H1 (cell line): ENCODE results near the gene GRIK2. TPM values are rescaled to one million over a fixed set of nuclear protein-coding genes. Genes with fewer than 3 reads are reported as not detected.

ENCODE experiments used
- CTCF ChIA-PET: fragments of 300-600 bp; sonication (Branson Sonifier 250); formaldehyde crosslinking; loops from one replicate; lab custom pipeline; 2021; ENCODE audit not compliant: partially characterized antibody; lab: Charles Lee
- POLR2A ChIA-PET: fragments of 300-600 bp; sonication (Branson Sonifier 250); formaldehyde crosslinking; loops from one replicate; lab custom pipeline; 2021; ENCODE audit warnings: inconsistent platforms; ENCODE audit not compliant: partially characterized antibody; lab: Charles Lee
- DNase-seq, 2 experiments: peaks; one replicate each; pipeline versions ENCODE4 v3.0.0 to v3.0.0-alpha.2; 2010 to 2022; ENCODE audit warnings: low spot score in 2 of 2, low read depth in 1 of 2, mixed read lengths in 1 of 2
- FAIRE-seq: peaks from 2 replicates; lab custom pipeline; 2011; peaks lifted over from hg19 to GRCh38; lab: Jason Lieb, UNC
- H2AFZ ChIP-seq: 2 replicates; pipeline ENCODE4 v1.8.1; 2012; ENCODE audit warnings: low read length, inconsistent platforms
- H2AK5ac ChIP-seq: 2 replicates; pipeline ENCODE4 v1.6.1; 2013; ENCODE audit warnings: low read depth, low read length
- H2BK120ac ChIP-seq: replicated peaks from 2 replicates; pipeline ENCODE3; 2013; ENCODE audit warnings: low read depth, low read length, inconsistent platforms
- H2BK12ac ChIP-seq: 2 replicates; pipeline ENCODE4 v1.6.1; 2013; ENCODE audit warnings: low read depth, low read length
- H2BK15ac ChIP-seq: 2 replicates; pipeline ENCODE4 v1.6.1; 2013; ENCODE audit warnings: low read length
- H2BK20ac ChIP-seq: 2 replicates; pipeline ENCODE4 v1.6.1; 2013; ENCODE audit warnings: low read length
- H2BK5ac ChIP-seq: 2 replicates; pipeline ENCODE4 v1.6.1; 2013; ENCODE audit warnings: low read depth, low read length
- H3K14ac ChIP-seq: 2 replicates; pipeline ENCODE4 v1.6.1; 2013; ENCODE audit warnings: inconsistent platforms; ENCODE audit not compliant: insufficient read length
- H3K18ac ChIP-seq: 2 replicates; pipeline ENCODE4 v1.6.1; 2013; ENCODE audit warnings: low read length; ENCODE audit errors: extremely low read depth
- H3K23ac ChIP-seq: 2 replicates; pipeline ENCODE4 v1.6.1; 2013; ENCODE audit warnings: inconsistent platforms; ENCODE audit not compliant: insufficient read length
- H3K23me2 ChIP-seq: 2 replicates; pipeline ENCODE4 v1.6.1; 2013; ENCODE audit warnings: low read depth, low read length
- H3K27ac ChIP-seq: 2 replicates; pipeline ENCODE4 v1.6.1; 2011; ENCODE audit warnings: low read depth, low read length, inconsistent platforms
- H3K27me3 ChIP-seq, 4 experiments: replicated peaks in 1 of 4; 1 replicate in 1 of 4; 2 replicates in 3 of 4; pipeline versions ENCODE4 v1.6.1 to v1.8.1; 2011 to 2013; ENCODE audit warnings: low read length in 3 of 4, mild to moderate bottlenecking in 3 of 4, inconsistent platforms in 2 of 4, mixed read lengths in 2 of 4, moderate library complexity in 1 of 4; ENCODE audit not compliant: control insufficient read depth in 3 of 4, insufficient read depth in 3 of 4; ENCODE audit errors: extremely low read depth in 1 of 4
- H3K36me3 ChIP-seq, 4 experiments: 2 replicates each; pipeline versions ENCODE4 v1.6.1 to v1.8.1; 2011 to 2013; ENCODE audit warnings: mild to moderate bottlenecking in 4 of 4, low read length in 3 of 4, moderate library complexity in 2 of 4, control low read depth in 1 of 4, inconsistent platforms in 1 of 4; ENCODE audit not compliant: insufficient read depth in 4 of 4, control insufficient read depth in 2 of 4
- H3K4ac ChIP-seq: replicated peaks from 2 replicates; pipeline ENCODE3; 2013; ENCODE audit warnings: low read length, low read depth, mixed read lengths, inconsistent platforms; ENCODE audit not compliant: insufficient read length
- H3K4me1 ChIP-seq, 4 experiments: replicated peaks in 1 of 4; 1 replicate in 1 of 4; 2 replicates in 3 of 4; pipeline versions ENCODE4 v1.6.1 to v1.8.1; 2011 to 2013; ENCODE audit warnings: low read length in 3 of 4, inconsistent platforms in 2 of 4, mixed read lengths in 1 of 4; ENCODE audit not compliant: insufficient read depth in 4 of 4, control insufficient read depth in 3 of 4
- H3K4me2 ChIP-seq, 2 experiments: 2 replicates each; pipeline versions ENCODE4 v1.6.1 to v1.8.1; 2011 to 2013; ENCODE audit warnings: low read depth in 2 of 2, low read length in 2 of 2, control low read depth in 1 of 2, inconsistent platforms in 1 of 2, mild to moderate bottlenecking in 1 of 2; ENCODE audit not compliant: insufficient read depth in 1 of 2
- H3K4me3 ChIP-seq, 4 experiments: fragments of 200-600, 300-600 bp in 1 of 4; sonication (generic), shearing (Covaris generic), sonication (Bioruptor Twin) in 1 of 4; 2 replicates each; pipeline versions ENCODE4 v1.5.1 to v1.8.1; 2011 to 2016; ENCODE audit warnings: low read length in 4 of 4, low read depth in 3 of 4, control low read depth in 2 of 4, inconsistent platforms in 2 of 4, mild to moderate bottlenecking in 2 of 4, mixed read lengths in 1 of 4, moderate library complexity in 1 of 4; ENCODE audit not compliant: insufficient read depth in 2 of 4; ENCODE audit errors: extremely low read depth in 1 of 4
- H3K56ac ChIP-seq: replicated peaks from 2 replicates; pipeline ENCODE3; 2013; ENCODE audit warnings: low read depth, mild to moderate bottlenecking, mixed read lengths, low read length, inconsistent platforms; ENCODE audit not compliant: insufficient read length
- H3K79me1 ChIP-seq: 2 replicates; pipeline ENCODE4 v1.6.1; 2013; ENCODE audit warnings: low read depth, low read length, control low read depth
- H3K79me2 ChIP-seq, 2 experiments: 2 replicates each; pipeline versions ENCODE4 v1.6.1 to v1.8.1; 2012 to 2013; ENCODE audit warnings: low read length in 2 of 2, mild to moderate bottlenecking in 2 of 2, inconsistent platforms in 1 of 2; ENCODE audit not compliant: insufficient read depth in 2 of 2, control insufficient read depth in 1 of 2
- H3K9ac ChIP-seq, 4 experiments: replicated peaks in 1 of 4; 1 replicate in 1 of 4; 2 replicates in 3 of 4; pipeline versions ENCODE4 v1.6.1 to v1.8.1; 2011 to 2013; ENCODE audit warnings: low read depth in 3 of 4, low read length in 3 of 4, control low read depth in 2 of 4, mild to moderate bottlenecking in 2 of 4, moderate library complexity in 2 of 4, inconsistent platforms in 1 of 4; ENCODE audit errors: extremely low read depth in 1 of 4
- H3K9me3 ChIP-seq, 2 experiments: 2 replicates each; pipeline versions ENCODE4 v1.6.1 to v1.8.1; 2012 to 2013; ENCODE audit warnings: mild to moderate bottlenecking in 2 of 2, moderate library complexity in 2 of 2, control low read depth in 1 of 2, inconsistent platforms in 1 of 2, low read depth in 1 of 2, low read length in 1 of 2, mixed read lengths in 1 of 2; ENCODE audit not compliant: insufficient read depth in 2 of 2
- H4K20me1 ChIP-seq, 2 experiments: replicated peaks in 1 of 2; 2 replicates each; pipeline versions ENCODE3 to v1.8.1; 2011 to 2013; ENCODE audit warnings: inconsistent platforms in 2 of 2, low read length in 2 of 2, mild to moderate bottlenecking in 1 of 2; ENCODE audit not compliant: insufficient read depth in 2 of 2, control insufficient read depth in 1 of 2
- H4K5ac ChIP-seq: 2 replicates; pipeline ENCODE4 v1.6.1; 2013; ENCODE audit warnings: low read length, low read depth, mixed read lengths, inconsistent platforms; ENCODE audit not compliant: insufficient read length
- H4K8ac ChIP-seq: 2 replicates; pipeline ENCODE4 v1.8.0; 2013; ENCODE audit warnings: mild to moderate bottlenecking, moderate library complexity, low read length, inconsistent platforms; ENCODE audit not compliant: insufficient read depth; ENCODE audit errors: extremely low read depth
- H4K91ac ChIP-seq: replicated peaks from 2 replicates; pipeline ENCODE3; 2013; ENCODE audit warnings: low read length, mixed read lengths, inconsistent platforms; ENCODE audit not compliant: insufficient read length
- BACH1 ChIP-seq: IDR thresholded peaks from 2 replicates; pipeline ENCODE4 v1.6.1; 2012; ENCODE audit warnings: low read length, improper control_type of control experiment
- CBX5 ChIP-seq: fragments of 300-800, 300-1000 bp; sonication (generic); IDR thresholded peaks from 2 replicates; pipeline ENCODE4 v1.7.1; 2016; ENCODE audit warnings: antibody characterized with exemption, low read length, low read depth
- EZH2 ChIP-seq: fragments of 200-600 bp; sonication (generic); IDR thresholded peaks from 2 replicates; pipeline ENCODE4 v1.7.1; 2012; ENCODE audit warnings: low read depth, mild to moderate bottlenecking, moderate library complexity, low read length, inconsistent platforms; ENCODE audit not compliant: severe bottlenecking
- GABPA ChIP-seq: IDR thresholded peaks from 2 replicates; pipeline ENCODE4 v1.6.1; 2011; ENCODE audit warnings: mild to moderate bottlenecking, low read length, moderate library complexity, borderline replicate concordance; ENCODE audit not compliant: insufficient read depth
- HDAC6 ChIP-seq: IDR thresholded peaks from one replicate; pipeline ENCODE4 v1.7.1; 2012; ENCODE audit warnings: low read depth, mild to moderate bottlenecking, inconsistent platforms, low read length, moderate library complexity
- KDM4A ChIP-seq: IDR thresholded peaks from one replicate; pipeline ENCODE4 v1.7.1; 2012; ENCODE audit warnings: low read depth, mild to moderate bottlenecking, moderate library complexity, low read length, inconsistent platforms; ENCODE audit not compliant: severe bottlenecking
- NANOG ChIP-seq: IDR thresholded peaks from 2 replicates; pipeline ENCODE4 v1.6.1; 2011; ENCODE audit warnings: low read length, low read depth, mild to moderate bottlenecking, inconsistent platforms; ENCODE audit not compliant: insufficient read depth, poor library complexity, severe bottlenecking
- POLR2AphosphoS5 ChIP-seq: IDR thresholded peaks from 2 replicates; pipeline ENCODE4 v1.6.1; 2011; ENCODE audit warnings: low read depth, low read length
- RBBP5 ChIP-seq: IDR thresholded peaks from 2 replicates; pipeline ENCODE4 v1.7.1; 2012; ENCODE audit warnings: low read depth, mild to moderate bottlenecking, inconsistent platforms, low read length, moderate library complexity, borderline replicate concordance
- SAP30 ChIP-seq: fragments of 300-600 bp; sonication (generic); IDR thresholded peaks from 2 replicates; pipeline ENCODE4 v1.7.1; 2012; ENCODE audit warnings: low read length, moderate library complexity, mild to moderate bottlenecking, inconsistent platforms; ENCODE audit not compliant: insufficient read depth, insufficient replicate concordance
- TAF1 ChIP-seq: IDR thresholded peaks from 2 replicates; pipeline ENCODE4 v1.6.1; 2011; ENCODE audit warnings: mild to moderate bottlenecking, low read depth, low read length
- WGBS, 2 experiments: shearing (Covaris generic) in 1 of 2; methylation state at CpG; one replicate each; pipeline versions ENCODE4 v1.1.6 to v1.1.7; 2013 to 2015; ENCODE audit warnings: low lambda C conversion rate in 2 of 2, mixed read lengths in 2 of 2, inconsistent platforms in 1 of 2, low coverage in 1 of 2, missing lambda C conversion rate in 1 of 2; ENCODE audit not compliant: insufficient replicate concordance in 2 of 2, insufficient coverage in 1 of 2, insufficient read length in 1 of 2; ENCODE audit errors: extremely low coverage in 1 of 2, missing lambda C conversion rate in 1 of 2; 5-methylcytosine and 5-hydroxymethylcytosine counted together
- polyA plus RNA-seq, 7 experiments: library from polyadenylated mRNA; depleted of rRNA in 3 of 7; stranded (reverse) in 5 of 7; unstranded in 2 of 7; fragments of >200 nt in 5 of 7; fragments of 200-250 nt in 2 of 7; gene quantifications; 1 replicate in 5 of 7; 2 replicates in 1 of 7; 4 replicates in 1 of 7; pipeline versions ENCODE4 v1.2.1 to v1.2.3, GENCODE V29; 2011 to 2013; ENCODE audit warnings: missing spikeins in 2 of 7, mixed read lengths in 2 of 7
- total RNA-seq: library from RNA; stranded (reverse); fragmentation: NEBNext Ultra II Directional; extraction: Animal tissue kit (Norgen Biotek cat#: 25700); gene quantifications from 2 replicates; pipeline ENCODE4 v1.2.1, GENCODE V29; 2021
- TF ChIP-seq, protein P1 (sequence below): IDR thresholded peaks from 2 replicates; pipeline ENCODE4 v1.6.1; 2012; ENCODE audit warnings: low read length, inconsistent platforms

The GRIK2 gene
- total and polyA plus RNA-seq, 2 of the 8 experiments (the other 6 are each of a cell fraction or from before 2014, with no cell fraction given) = 1.8 to 2.2 TPM

- Histone ChIP-seq H4K20me1 (no peaks in the 10 kb centered on the region), H3K18ac (no peak overlapping the region), H2BK120ac (no peak overlapping the region), H3K9me3 (no peaks in the 10 kb centered on the region), H3K14ac (no peak overlapping the region), H3K27me3 (no peaks in the 10 kb centered on the region), H3K4me3 (no peak overlapping the region), H2BK15ac (no peak overlapping the region), H3K79me1 (no peaks in the 10 kb centered on the region), H4K5ac (no peak overlapping the region), H3K4me1 (peaks cover 0 to 3% (median 0%) of the 10 kb centered on the region in 4 experiments; a peak in 2 of 7 replicates), H2BK5ac (no peak overlapping the region), H3K56ac (no peak overlapping the region), H2BK20ac (no peak overlapping the region), H3K27ac (no peak overlapping the region), H4K91ac (no peak overlapping the region), H3K23ac (no peak overlapping the region), H3K79me2 (no peaks in the 10 kb centered on the region), H3K4ac (no peak overlapping the region), H4K8ac (no peak overlapping the region), H3K4me2 (no peak overlapping the region), H2AK5ac (no peak overlapping the region), H2BK12ac (no peak overlapping the region), H3K23me2 (no peaks in the 10 kb centered on the region), H3K9ac (no peak overlapping the region), H3K36me3 (no peaks in the 10 kb centered on the region), H2AFZ (no peak overlapping the region)
- FAIRE-seq (no peak), DNase-seq (no peak)
- ChIA-PET CTCF (no interaction called here), POLR2A (no interaction called here)
- 100% methylated on average over 3 of the region's 3 CpGs; no CpG with 5 or more reads in 1 of the 2 experiments for WGBS, 2 experiments
- TF ChIP-seq RBBP5 (no peak), GABPA (no peak), EZH2 (no peak), BACH1 (no peak), HDAC6 (no peak), SAP30 (no peak), KDM4A (no peak), NANOG (no peak), TAF1 (no peak), POLR2AphosphoS5 (no peak), CBX5 (no peak)
- TF ChIP-seq, protein P1, sequence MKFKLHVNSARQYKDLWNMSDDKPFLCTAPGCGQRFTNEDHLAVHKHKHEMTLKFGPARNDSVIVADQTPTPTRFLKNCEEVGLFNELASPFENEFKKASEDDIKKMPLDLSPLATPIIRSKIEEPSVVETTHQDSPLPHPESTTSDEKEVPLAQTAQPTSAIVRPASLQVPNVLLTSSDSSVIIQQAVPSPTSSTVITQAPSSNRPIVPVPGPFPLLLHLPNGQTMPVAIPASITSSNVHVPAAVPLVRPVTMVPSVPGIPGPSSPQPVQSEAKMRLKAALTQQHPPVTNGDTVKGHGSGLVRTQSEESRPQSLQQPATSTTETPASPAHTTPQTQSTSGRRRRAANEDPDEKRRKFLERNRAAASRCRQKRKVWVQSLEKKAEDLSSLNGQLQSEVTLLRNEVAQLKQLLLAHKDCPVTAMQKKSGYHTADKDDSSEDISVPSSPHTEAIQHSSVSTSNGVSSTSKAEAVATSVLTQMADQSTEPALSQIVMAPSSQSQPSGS = no peak
Measured at GRCh38 chr6:101490857-101491256, 97.3 kb downstream of the GRIK2 start.
